Stimulated activated CD4-positive, alpha-beta T cell treated with anti-CD3 and anti-CD28 coated beads, Interleukin-1b, Interleukin-23, amount 100 ng/mL, for 48 hours (primary cell): Measurements from ENCODE around the gene SELENOV.
A peak's percentile ranks its signal among the peaks of the same experiment; 100 is the strongest.

Source experiments
- DNase-seq: peaks from one replicate; pipeline ENCODE4 v3.0.0-alpha.2; 2020

Gene SELENOV

DNA sequence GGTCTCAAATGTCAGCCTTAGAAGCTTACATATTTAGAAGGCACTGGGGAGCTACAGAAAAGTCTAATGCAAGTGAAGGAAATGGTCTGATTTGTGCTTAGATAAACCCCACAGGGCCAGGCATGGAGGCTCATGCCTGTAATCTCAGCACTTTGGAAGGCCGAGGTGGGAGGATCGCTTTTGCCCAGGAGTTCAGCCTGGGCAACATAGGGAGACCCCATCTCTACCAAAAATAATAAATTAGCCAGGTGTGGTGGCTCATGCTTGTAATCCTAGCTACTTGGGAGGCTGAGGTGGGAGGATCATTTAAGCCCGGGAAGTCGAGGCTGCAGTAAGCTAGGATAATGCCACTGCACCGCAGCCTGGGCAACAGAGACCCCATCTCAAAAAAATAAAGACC, 18.9 kb upstream of the SELENOV start:
- no peak for DNase-seq

DNA sequence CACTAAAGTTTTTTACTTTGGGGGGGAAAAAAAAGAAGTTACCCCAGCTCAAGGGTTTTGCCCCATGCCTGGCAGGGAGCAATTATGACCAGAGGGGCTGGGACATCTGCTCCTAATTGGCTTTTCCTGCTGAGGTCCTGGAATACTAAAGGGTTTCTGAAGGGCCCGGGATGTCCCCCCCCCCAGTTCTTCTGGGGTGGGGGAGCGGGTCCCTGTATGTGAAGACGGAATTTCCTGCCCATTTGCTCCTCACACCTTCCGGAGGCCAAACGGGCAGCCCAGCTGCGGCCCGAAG, 17.3 kb upstream of the SELENOV start:
- DNase-seq: no peak

DNA sequence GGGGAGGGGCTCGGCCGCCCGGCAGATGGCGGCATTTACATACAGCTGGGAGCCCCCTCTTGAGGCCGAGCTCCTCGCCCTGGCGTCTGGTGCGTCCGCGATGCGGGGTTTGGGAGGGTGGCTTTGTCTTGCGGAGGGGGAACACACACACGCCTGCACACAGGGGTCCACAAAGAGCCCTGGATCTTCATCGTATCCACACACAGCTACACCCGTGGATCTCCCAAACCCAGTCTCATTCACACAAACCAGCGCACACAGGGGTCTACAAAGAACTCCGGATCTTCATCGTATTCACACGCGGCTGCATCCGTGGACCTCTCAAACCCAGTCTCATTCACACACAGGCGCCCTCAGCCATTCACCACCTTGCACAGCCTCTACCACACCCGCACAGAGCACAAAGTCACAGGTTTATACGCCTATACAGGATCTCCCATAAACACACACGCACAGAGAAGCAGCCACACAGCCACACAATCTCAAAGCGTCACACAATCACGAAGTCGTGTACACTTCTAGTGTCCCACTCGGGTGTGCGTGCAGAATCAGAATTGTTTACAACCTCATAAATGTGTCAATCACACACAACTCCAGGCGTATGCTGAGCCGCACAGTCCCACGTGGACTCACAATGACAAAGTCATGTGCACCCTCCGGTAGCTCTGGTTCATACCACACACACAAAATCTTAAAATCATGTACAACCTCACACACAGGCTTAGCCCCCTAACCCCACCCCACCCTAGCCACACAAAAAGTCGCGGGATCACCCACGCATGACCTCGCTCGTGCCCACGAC, 16.7 kb upstream of the SELENOV start:
- DNase-seq: no peak

DNA sequence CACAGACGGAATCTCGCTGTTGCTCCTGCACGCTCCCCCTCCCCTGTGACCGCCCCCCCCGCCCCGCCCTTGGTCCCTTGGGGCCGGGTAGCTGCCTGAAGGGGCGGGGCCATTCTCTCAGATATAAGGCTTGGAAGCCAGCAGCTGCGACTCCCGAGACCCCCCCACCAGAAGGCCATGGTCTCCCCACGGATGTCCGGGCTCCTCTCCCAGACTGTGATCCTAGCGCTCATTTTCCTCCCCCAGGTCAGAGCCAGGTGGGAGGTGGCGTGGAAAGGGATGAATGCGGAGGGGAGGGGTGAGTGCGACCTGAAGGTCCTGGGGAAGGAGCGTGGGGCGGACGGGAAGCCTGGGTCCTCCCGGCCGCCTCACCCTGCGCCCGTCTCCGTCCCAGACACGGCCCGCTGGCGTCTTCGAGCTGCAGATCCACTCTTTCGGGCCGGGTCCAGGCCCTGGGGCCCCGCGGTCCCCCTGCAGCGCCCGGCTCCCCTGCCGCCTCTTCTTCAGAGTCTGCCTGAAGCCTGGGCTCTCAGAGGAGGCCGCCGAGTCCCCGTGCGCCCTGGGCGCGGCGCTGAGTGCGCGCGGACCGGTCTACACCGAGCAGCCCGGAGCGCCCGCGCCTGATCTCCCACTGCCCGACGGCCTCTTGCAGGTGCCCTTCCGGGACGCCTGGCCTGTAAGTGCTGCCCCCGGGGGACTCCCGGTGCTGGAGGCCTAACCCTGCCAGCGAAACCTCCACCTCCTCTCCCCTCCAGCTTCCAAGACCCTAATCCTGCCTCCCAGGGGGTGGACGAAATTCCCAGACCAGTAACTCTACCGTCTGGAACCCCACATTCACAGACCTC, 15.9 kb upstream of the SELENOV start, which contains the start of gene DLL3:
TSS of gene DLL3 (plus strand) at position 150 of the 845 bp plus-strand sequence. CDS start at position 178, 28 bp downstream.
- DNase-seq: no peak

DNA sequence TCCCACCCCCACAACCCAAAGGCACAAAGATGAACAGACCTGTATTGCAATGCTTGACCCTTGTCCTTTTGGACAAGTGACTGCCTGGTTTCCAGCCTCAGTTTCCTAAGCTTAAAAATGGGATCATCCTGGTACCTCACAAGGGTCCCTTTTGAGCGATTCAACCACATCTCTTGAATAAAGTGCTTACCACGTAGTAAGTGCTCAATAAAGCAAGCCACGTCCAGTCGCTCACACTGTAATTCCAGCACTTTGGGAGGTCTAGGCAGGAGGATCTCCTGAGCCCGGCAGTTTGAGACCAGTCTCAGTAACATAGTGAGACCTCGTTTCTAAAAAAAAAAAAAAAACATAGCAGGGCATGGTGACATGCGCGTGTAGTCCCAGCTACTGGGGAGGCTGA, 15.0 kb upstream of the SELENOV start:
- no peak for DNase-seq

DNA sequence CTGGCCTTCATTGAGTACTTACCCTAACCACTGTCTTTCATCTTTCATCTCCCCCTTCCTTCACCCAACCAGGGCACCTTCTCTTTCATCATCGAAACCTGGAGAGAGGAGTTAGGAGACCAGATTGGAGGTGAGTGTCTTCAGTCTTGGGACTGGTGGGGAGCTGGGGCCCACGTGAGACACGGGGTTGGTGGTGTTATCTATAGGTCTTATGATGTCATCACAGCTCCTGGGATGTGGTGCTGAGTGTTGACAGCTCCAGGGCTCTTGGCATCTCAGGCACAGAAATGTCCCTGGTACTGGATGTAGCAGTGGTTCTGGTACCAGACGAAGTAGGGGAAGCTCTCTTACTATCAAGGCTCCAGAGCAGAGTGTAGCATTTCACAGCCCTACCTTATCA, 14.4 kb upstream of the SELENOV start:
- DNase-seq: no peak

DNA sequence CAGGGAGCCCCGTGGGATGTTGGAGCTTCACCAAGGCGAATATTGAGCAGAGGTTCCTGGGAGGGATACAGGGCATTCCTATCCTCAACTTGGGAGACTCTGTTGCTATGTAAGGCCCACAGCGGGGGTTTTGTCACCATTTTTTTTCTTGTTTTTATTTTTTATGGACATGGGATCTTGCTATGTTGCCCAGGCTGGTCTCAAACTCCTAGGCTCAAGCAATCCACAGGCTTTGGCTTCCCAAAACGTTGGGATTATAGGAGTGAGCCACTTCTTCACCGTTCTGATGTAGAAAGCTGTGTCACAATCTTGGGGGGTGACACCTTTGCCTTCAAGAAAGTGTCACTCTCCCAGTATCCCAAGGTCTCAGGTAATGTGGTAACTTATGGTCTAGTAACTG, 13.6 kb upstream of the SELENOV start:
- DNase-seq: no peak

DNA sequence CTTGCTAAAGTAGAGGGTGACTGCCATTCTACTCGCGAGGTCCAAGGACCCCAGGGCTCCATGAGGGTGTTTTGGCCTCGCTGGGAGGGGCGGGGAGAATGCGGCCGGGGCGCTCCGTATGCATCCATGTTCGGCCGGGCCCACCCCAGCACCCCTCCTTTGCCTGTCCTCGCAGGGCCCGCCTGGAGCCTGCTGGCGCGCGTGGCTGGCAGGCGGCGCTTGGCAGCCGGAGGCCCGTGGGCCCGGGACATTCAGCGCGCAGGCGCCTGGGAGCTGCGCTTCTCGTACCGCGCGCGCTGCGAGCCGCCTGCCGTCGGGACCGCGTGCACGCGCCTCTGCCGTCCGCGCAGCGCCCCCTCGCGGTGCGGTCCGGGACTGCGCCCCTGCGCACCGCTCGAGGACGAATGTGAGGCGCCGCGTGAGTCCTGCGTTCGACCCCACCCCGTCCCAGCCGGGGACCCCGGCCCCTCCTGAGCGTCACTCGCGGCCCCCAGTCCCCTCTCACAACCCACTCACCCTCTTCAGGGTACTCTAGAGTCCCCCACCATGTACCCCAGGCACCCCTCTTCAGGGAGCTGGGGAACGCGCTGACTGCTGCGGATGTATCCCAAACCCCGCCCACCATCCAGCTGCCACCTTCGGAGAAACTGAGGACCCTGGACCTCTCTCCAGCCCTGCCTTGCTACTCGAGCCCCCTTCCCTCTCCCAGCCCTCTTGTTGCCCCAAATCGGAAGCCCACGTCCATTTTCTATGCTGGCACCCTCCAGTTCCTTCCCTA, 12.1 kb upstream of the SELENOV start:
- peak; percentile 79 for DNase-seq

DNA sequence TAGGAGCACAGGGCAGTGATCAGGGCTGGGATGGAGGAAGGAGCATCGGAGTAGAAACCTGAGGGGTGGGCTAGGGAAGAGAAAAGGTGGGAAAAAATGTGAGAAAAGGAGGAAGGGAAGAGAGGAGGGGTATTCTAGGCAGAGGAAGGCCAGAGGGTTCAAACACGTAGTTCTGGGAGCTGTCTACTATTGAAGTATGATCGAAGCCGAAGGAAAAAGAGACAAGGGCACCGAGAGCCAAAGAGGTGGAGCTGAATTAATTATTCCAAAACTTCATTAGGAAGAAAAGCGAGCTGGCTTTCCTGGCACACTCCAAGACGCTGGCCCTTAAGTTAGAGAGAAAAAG, 8.4 kb upstream of the SELENOV start:
- no peak for DNase-seq

DNA sequence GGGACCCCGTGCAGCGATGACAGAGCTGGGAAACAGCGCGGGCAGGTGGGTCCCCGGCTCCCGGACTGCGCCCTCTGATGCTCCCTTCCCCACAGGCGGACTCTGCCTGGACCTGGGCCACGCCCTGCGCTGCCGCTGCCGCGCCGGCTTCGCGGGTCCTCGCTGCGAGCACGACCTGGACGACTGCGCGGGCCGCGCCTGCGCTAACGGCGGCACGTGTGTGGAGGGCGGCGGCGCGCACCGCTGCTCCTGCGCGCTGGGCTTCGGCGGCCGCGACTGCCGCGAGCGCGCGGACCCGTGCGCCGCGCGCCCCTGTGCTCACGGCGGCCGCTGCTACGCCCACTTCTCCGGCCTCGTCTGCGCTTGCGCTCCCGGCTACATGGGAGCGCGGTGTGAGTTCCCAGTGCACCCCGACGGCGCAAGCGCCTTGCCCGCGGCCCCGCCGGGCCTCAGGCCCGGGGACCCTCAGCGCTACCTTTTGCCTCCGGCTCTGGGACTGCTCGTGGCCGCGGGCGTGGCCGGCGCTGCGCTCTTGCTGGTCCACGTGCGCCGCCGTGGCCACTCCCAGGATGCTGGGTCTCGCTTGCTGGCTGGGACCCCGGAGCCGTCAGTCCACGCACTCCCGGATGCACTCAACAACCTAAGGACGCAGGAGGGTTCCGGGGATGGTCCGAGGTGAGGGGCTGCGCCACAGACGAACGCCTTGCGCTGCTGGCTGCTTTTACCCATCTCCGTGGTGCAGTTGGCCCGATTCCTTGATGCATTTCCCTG, 7.8 kb upstream of the SELENOV start:
- peak; percentile 65 for DNase-seq

DNA sequence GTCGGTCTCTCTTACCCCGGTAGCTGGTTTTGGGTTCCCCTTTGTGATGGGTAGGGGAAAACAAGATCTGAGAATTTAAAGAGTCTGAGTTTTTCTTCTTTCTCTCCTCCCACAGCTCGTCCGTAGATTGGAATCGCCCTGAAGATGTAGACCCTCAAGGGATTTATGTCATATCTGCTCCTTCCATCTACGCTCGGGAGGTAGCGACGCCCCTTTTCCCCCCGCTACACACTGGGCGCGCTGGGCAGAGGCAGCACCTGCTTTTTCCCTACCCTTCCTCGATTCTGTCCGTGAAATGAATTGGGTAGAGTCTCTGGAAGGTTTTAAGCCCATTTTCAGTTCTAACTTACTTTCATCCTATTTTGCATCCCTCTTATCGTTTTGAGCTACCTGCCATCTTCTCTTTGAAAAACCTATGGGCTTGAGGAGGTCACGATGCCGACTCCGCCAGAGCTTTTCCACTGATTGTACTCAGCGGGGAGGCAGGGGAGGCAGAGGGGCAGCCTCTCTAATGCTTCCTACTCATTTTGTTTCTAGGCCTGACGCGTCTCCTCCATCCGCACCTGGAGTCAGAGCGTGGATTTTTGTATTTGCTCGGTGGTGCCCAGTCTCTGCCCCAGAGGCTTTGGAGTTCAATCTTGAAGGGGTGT, 7.1 kb upstream of the SELENOV start:
- no peak for DNase-seq

DNA sequence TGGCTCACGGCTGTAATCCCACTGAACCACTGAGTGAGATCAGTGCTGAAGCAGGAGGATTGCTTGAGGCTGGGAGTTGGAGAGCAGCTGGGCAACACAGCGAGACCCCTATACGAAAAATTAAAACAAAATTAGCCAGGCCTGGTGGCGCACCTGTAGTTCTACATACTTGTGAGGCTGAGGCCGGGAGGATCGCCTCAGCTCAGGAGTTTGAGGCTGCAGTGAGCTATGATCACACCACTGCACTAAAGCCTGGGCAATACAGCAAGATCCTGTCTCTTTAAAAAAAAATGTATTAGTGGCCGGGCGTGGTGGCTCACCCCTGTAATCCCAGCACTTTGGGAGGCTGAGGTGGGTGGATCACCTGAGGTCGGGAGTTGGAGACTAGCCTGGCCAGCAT, 6.3 kb upstream of the SELENOV start:
- DNase-seq: no peak

DNA sequence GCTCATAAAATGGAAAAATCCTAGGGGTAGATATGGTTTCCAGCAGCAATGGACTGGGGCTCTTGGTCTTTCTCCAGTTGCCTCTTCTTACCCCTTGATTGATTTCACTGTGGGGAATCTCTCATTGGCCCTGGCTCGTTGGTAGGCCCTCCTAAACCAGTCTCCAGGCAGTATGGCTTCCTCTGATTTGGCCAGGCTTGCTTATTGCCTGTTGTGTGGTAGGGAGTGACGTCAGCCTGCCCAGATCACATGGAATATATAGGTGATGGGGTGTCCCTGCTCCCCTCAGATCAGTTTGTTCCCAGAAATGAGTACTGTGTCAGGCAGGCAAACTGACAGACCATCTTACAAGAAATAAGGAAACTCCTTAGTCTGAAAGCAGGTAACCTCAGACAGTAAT, 5.7 kb upstream of the SELENOV start:
- DNase-seq: no peak

DNA sequence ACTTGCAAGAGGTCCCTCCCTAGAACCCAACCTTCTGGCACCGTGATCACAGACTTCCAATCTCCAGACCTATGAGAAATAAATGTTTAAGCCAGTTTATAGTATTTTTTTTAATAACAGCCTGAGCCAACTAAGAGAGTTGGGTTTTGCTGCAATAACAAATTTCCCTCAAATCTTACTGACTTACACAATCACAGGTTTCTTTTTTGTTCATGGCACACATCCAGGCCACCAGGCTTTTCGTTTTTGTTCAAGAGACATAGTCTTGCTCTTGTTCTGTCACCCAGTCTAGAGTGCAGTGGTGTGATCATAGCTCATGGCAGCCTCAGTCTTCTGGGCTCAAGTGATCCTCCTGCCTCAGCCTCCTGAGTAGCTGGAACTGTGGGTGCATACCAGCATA, 2.0 kb upstream of the SELENOV start:
- DNase-seq: no peak

DNA sequence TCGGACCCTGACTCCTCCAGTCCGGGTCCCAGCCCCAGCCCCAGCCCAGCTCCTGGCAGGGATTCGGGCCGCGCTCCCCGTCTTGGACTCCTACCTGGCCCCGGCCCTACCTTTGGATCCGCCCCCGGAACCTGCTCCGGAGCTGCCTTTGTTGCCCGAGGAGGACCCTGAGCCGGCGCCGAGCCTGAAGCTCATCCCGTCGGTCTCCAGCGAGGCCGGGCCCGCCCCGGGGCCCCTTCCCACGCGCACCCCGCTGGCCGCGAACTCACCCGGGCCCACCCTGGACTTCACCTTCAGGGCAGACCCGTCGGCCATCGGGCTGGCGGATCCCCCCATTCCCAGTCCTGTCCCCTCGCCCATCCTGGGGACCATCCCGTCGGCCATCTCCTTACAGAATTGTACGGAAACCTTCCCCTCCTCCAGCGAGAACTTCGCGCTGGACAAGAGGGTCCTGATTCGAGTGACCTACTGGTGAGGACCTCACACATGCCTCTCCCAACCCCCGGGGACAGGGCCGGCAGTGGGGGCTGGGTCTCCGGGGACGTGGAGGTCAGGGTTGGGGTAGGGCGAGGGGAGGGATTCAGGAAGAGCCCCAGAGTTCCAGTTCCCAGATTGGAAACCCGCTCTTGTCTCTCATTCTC, 732 bp downstream of the SELENOV start:
- DNase-seq: no peak

DNA sequence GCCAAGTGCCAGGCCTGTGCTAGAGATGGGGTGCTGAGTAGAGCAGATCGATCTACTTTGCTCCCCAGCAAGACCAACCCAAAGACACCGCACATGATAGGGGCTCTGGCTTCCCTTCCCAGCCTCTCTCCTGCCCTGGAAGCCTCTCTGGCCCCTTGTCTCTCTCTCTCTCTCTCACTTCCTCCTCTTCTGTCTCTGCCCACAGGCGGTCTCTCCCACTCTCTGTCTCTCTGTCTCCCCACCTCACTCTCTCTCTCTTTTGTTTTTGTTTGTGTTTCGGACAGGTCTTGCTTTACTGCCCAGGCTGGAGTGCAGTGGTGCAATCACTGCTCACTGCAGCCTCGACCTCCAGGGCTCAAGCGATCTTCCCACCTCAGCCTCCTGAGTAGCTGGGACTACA, 1.3 kb downstream of the SELENOV start:
- DNase-seq: no peak

DNA sequence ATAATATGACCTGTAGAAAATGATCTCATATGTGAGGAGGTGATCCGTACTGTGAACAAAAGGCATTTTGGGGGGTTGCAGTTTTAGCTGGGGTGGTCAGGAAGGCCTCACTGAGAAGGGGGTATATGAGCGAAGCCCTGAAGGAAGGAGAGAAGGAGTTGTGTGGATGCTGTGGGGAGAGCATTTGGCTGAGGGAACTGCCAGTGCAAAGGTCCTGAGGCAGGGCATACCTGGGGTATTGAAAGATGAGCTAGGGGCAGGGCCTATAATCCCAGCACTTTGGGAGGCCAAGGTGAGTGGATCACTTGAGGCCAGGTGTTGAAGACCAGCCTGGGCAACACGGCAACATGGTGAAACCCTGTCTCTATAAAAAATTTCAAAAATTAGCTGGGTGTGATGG, 2.5 kb downstream of the SELENOV start:
- DNase-seq: no peak

DNA sequence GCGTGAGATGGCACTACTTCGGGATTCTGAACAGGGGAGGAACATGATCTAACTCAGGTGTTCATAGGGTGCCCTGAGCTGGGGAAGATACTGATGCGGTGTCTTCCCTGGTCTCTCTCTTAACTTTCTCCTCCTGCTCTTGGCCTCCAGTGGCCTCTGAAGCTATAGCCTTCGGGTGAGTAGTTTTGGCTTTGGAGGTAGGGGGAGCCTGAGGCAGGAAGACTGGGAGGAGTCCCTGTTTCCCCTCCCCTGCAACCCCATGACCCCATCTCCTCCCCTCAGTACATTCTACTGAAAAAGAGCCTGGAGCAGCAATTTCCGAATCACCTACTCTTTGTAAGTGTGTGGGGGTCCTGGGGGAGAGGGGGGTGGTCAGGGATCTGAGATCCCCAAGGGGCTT, 3.5 kb downstream of the SELENOV start:
- DNase-seq: no peak

DNA sequence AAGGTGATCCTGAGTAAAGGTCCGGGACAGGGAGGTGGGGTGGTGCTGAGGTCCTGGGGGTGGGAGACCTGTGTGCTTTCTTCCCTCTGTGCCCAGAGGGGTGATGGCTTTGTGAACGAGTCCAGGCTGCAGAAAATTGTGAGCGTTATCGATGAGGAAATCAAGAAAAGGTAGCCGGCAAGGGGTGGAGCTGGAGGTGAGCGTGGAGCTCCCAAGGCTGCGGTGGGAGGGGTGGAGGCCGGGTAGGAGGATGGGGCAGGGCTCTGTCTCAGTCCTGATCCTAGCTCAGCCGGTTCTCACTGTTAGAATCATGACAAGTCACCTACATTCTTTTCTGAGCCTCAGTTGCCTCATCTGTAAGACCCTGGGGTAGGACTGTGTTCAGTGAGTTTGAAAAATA, 4.0 kb downstream of the SELENOV start:
- DNase-seq: no peak

DNA sequence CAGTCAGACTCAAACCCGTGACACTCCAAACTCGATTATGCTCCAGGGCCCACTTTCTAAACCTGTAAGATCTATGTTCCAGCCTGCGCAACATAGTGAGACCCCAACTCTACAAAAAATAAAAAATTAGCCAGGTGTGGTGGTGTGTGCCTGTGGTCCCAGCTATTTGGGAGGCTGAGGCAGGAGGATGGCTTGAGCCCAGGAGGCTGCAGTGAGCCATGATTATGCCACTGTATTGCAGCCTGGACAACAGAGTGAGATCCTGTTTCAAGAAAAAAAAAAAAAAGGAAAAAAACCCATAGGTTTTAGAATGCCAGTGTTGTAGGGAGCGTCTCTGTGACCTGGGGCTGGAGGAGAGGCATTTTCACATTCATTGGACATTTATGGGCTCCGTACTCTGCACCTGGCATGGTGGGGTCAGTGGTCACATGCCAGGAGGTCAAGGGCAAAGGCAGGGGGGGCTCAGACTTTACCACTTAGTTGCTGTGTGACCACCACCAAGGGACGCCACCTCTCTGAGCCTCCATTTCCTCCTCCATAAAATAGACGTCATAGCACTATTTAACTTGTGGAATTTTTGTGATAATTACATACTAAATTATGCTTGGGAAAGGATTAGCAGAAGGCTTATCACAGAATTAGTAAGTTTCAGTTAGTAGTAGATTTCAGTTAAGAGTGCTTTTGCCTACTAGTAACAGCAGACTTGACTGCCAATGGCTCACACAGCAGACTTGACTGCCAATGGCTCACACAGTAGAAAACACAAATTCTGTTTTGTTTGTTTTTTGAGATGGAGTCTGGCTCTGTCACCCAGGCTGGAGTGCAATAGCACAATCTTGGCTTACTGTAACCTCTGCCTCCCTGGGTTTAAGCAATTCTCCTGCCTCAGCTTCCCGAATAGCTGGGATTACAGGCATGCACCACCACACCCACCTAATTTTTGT, 5.9 kb downstream of the SELENOV start:
- DNase-seq: no peak

DNA sequence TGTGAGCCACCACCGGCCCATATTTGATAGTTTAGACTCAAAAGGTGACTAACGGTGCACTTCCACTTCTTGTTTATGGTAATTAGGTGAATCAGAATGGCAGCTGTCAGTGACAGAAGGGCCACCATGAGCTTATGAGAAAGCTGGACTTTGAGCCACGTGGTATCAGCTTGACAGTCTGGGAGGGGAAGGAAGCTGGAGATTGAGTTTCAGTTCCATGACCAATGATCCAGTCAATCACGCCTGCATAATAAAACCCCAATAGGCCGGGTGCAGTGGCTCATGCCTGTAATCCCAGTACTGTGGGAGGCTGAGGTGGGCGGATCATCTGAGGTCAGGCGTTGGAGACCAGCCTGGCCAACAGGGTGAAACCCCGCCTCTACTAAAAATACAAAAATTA, 9.6 kb downstream of the SELENOV start:
- no peak for DNase-seq
